Uterus (tissue), 2 donors: ENCODE results near the gene GPX1.

Experiments
- POLR2A ChIP-seq, 2 donors: fragments of 450-650 bp; IDR thresholded peaks; one replicate each; pipeline ENCODE4 v1.6.1; 2016; ENCODE audit warnings: antibody characterized with exemption in 2 of 2, mild to moderate bottlenecking in 1 of 2, moderate library complexity in 1 of 2
- TF ChIP-seq, protein P1 (sequence below), 4 experiments: fragments of 200-600 bp in 2 of 4; fragments of 450-650 bp in 2 of 4; sonication (generic) in 2 of 4; IDR thresholded peaks; one replicate each; pipeline ENCODE4 v1.5.1; 2016 to 2019; ENCODE audit warnings: antibody characterized with exemption in 4 of 4, mild to moderate bottlenecking in 2 of 4, moderate library complexity in 1 of 4

DNA sequence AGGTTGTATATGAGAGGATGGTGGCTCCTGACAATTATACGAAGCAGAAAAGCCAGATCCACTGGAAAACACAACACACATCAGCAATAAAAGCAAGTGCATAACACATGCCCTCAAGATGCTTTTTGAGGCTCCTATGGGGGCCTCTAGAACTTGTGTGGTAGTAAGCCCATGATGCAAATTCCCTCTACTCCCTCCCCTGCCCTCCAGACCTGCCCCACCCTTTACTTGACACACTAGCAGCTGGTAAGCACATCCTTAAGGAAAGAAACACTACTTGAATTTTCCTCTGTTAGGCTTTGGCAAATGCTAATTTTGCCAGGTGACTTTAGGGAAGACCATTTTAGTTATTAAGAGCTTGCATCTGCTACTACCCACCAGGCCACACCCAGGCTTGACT is 47.5 kb downstream of the GPX1 start:
- TF ChIP-seq, protein P1, sequence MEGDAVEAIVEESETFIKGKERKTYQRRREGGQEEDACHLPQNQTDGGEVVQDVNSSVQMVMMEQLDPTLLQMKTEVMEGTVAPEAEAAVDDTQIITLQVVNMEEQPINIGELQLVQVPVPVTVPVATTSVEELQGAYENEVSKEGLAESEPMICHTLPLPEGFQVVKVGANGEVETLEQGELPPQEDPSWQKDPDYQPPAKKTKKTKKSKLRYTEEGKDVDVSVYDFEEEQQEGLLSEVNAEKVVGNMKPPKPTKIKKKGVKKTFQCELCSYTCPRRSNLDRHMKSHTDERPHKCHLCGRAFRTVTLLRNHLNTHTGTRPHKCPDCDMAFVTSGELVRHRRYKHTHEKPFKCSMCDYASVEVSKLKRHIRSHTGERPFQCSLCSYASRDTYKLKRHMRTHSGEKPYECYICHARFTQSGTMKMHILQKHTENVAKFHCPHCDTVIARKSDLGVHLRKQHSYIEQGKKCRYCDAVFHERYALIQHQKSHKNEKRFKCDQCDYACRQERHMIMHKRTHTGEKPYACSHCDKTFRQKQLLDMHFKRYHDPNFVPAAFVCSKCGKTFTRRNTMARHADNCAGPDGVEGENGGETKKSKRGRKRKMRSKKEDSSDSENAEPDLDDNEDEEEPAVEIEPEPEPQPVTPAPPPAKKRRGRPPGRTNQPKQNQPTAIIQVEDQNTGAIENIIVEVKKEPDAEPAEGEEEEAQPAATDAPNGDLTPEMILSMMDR (IDR thresholded peaks at IDR 0.05) = no peak
- TF ChIP-seq POLR2A (IDR thresholded peaks at IDR 0.05) = no peak
